Measurements from ENCODE around the gene SLC22A1. TPM values are rescaled to one million over a fixed set of nuclear protein-coding genes. Genes with fewer than 3 reads are reported as not detected.
"Not testable (repeated sequence)": the region's sequence is repeated elsewhere in the genome, so short reads cannot be mapped to it uniquely, and the experiment has no call there.

Gene SLC22A1
- total RNA-seq, 1 donor from 2014 or later: 2.2 TPM

- Mint-ChIP-seq H3K9me3 (ENCODE audit: unreplicated experiment) (peaks cover 2% of the 10 kb centered on the region), H3K27me3 (ENCODE audit: unreplicated experiment) (no peaks in the 10 kb centered on the region), H3K27ac (ENCODE audit: unreplicated experiment) (no peak overlapping the region), H3K4me3 (ENCODE audit: unreplicated experiment) (no peak overlapping the region), H3K4me1 (ENCODE audit: low read depth, unreplicated experiment) (no peaks in the 10 kb centered on the region), H3K36me3 (ENCODE audit: unreplicated experiment) (no peaks in the 10 kb centered on the region)
- TF ChIP-seq, protein P1, sequence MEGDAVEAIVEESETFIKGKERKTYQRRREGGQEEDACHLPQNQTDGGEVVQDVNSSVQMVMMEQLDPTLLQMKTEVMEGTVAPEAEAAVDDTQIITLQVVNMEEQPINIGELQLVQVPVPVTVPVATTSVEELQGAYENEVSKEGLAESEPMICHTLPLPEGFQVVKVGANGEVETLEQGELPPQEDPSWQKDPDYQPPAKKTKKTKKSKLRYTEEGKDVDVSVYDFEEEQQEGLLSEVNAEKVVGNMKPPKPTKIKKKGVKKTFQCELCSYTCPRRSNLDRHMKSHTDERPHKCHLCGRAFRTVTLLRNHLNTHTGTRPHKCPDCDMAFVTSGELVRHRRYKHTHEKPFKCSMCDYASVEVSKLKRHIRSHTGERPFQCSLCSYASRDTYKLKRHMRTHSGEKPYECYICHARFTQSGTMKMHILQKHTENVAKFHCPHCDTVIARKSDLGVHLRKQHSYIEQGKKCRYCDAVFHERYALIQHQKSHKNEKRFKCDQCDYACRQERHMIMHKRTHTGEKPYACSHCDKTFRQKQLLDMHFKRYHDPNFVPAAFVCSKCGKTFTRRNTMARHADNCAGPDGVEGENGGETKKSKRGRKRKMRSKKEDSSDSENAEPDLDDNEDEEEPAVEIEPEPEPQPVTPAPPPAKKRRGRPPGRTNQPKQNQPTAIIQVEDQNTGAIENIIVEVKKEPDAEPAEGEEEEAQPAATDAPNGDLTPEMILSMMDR (IDR thresholded peaks at IDR 0.05; ENCODE audit: partially characterized antibody, unreplicated experiment): peak; percentile 53
- peak; percentile 73 for DNase-seq
These were observed 33.4 kb upstream of the SLC22A1 start for GRCh38 chr6:160088069-160088783.

DNA sequence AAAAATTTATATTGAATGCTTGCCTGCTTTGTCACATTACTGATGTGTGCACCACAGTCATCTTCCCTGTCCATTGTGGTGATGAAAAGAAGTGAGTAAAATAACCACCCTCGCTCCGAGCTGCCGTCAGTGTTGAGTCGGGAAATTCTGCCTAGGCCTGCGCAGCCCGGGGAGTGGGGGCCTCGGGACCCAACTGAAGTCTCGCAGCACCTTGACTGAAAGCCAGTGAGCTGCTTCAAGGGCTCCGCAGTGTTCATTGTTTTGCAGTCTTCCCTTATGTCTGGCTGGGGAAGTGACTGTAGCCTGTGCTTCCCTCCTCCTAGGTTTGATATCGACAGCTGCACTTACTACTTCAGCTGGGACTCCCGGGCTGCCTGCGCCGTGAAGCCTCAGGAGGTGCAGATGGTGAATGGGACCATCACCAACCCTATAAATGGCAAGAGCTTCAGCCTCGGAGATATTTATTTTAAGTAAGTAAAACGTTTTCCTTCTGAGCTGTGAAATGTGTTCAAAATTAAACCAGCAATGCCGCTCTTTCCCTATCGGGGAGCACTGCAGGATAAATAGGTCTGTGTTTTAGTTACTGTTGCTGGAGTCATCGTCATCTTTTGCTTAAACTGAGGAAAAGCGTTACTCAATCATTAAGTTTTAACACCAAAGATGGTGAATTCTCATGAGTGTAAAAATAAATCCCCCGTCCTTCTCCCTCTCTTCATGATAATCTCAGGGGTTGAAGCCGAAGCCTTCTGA is 32.7 kb upstream of the SLC22A1 start:
- H3K27me3 Mint-ChIP-seq (ENCODE audit: unreplicated experiment): no peaks in the 10 kb centered on the region
- no peaks in the 10 kb centered on the region for H3K4me1 Mint-ChIP-seq (ENCODE audit: low read depth, unreplicated experiment)
- H3K27ac Mint-ChIP-seq (ENCODE audit: unreplicated experiment): no peak overlapping the region
- peaks cover 2% of the 10 kb centered on the region for H3K9me3 Mint-ChIP-seq (ENCODE audit: unreplicated experiment)
- TF ChIP-seq, protein P1 (IDR thresholded peaks at IDR 0.05; ENCODE audit: partially characterized antibody, unreplicated experiment): no peak
- no peak for DNase-seq
- H3K36me3 Mint-ChIP-seq (ENCODE audit: unreplicated experiment): no peaks in the 10 kb centered on the region
- no peak overlapping the region for H3K4me3 Mint-ChIP-seq (ENCODE audit: unreplicated experiment)

- Mint-ChIP-seq H3K4me3 (ENCODE audit: unreplicated experiment) (no peak overlapping the region), H3K27ac (ENCODE audit: unreplicated experiment) (no peak overlapping the region), H3K4me1 (ENCODE audit: low read depth, unreplicated experiment) (no peaks in the 10 kb centered on the region), H3K36me3 (ENCODE audit: unreplicated experiment) (no peaks in the 10 kb centered on the region), H3K9me3 (ENCODE audit: unreplicated experiment) (peaks cover 2% of the 10 kb centered on the region), H3K27me3 (ENCODE audit: unreplicated experiment) (no peaks in the 10 kb centered on the region)
- TF ChIP-seq, protein P1 (IDR thresholded peaks at IDR 0.05; ENCODE audit: partially characterized antibody, unreplicated experiment): no peak
- no peak for DNase-seq
These were observed 32.1 kb upstream of the SLC22A1 start for GRCh38 chr6:160089534-160089897.

DNA sequence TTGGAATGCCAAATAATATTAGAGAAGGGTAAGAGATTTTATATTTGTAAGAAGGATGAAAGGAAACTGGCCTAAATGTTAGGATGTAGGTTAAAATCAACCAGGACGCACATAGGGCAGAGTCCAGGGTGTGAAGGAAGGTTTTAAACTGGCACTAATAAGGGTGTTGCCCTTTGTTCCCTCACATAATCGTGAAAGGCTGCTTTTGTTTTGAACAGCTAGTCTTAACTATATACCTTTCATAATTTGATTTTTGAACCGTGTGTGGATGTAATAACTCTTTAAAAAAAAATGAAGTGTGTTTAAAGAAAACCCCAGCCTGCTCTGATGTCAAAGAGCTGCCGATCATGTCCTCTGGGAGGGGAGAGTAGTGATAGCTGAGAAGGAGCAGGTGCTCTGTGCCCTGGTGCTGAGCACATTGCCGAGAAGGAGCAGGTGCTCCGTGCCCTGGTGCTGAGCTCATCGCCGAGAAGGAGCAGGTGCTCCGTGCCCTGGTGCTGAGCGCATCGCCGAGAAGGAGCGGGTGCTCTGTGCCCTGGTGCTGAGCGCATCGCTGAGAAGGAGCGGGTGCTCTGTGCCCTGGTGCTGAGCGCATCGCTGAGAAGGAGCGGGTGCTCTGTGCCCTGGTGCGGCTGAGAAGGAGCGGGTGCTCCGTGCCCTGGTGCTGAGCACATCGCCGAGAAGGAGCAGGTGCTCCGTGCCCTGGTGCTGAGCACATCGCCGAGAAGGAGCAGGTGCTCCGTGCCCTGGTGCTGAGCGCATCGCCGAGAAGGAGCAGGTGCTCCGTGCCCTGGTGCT is 31.0 kb upstream of the SLC22A1 start:
- not testable (repeated sequence) for H3K36me3 Mint-ChIP-seq (ENCODE audit: unreplicated experiment); H3K4me1 Mint-ChIP-seq (ENCODE audit: low read depth, unreplicated experiment); H3K27ac Mint-ChIP-seq (ENCODE audit: unreplicated experiment); H3K9me3 Mint-ChIP-seq (ENCODE audit: unreplicated experiment); H3K4me3 Mint-ChIP-seq (ENCODE audit: unreplicated experiment); DNase-seq; H3K27me3 Mint-ChIP-seq (ENCODE audit: unreplicated experiment)

GRCh38 chr6:160092176-160092575 is 29.4 kb upstream of the SLC22A1 start:
- H3K4me3 Mint-ChIP-seq (ENCODE audit: unreplicated experiment); H3K9me3 Mint-ChIP-seq (ENCODE audit: unreplicated experiment); H3K27ac Mint-ChIP-seq (ENCODE audit: unreplicated experiment); H3K4me1 Mint-ChIP-seq (ENCODE audit: low read depth, unreplicated experiment); H3K27me3 Mint-ChIP-seq (ENCODE audit: unreplicated experiment); DNase-seq; H3K36me3 Mint-ChIP-seq (ENCODE audit: unreplicated experiment): not testable (repeated sequence)
